ENCODE measurements around the gene CACUL1. TPM values are rescaled to one million over a fixed set of nuclear protein-coding genes. Genes with fewer than 3 reads are reported as not detected.

Gene CACUL1
- total RNA-seq, 1 experiment from 2014 or later = 67.5 TPM

- Histone ChIP-seq H3K4me1 (ENCODE audit: control insufficient read depth in 1 of 2, insufficient read depth in 2 of 2, low read length in 2 of 2) (no peaks in the 10 kb centered on the region), H3K27ac (ENCODE audit: low read depth, low read length) (no peak overlapping the region), H3K4me3 (replicated peaks in 1 of 2; ENCODE audit: low read depth in 1 of 2, low read length in 2 of 2) (no peak overlapping the region), H4K20me1 (ENCODE audit: insufficient read depth) (no peaks in the 10 kb centered on the region), H3K79me2 (ENCODE audit: insufficient read depth, low read length) (no peaks in the 10 kb centered on the region), H3K9ac (ENCODE audit: low read length) (no peak overlapping the region), H3K9me3 (ENCODE audit: control insufficient read depth in 1 of 2, insufficient read depth in 1 of 2, low read depth in 1 of 2, low read length in 2 of 2) (peaks cover 3 to 8% of the 10 kb centered on the region in 2 experiments; a peak in 1 of 4 replicates), H3K36me3 (ENCODE audit: control insufficient read depth in 1 of 2, insufficient read depth in 2 of 2, low read length in 2 of 2) (no peaks in the 10 kb centered on the region), H3K4me2 (ENCODE audit: low read length) (no peak overlapping the region), H3K27me3 (ENCODE audit: insufficient read depth, low read length) (no peaks in the 10 kb centered on the region), H3K9me2 (ENCODE audit: insufficient read depth) (no peaks in the 10 kb centered on the region), H2AFZ (ENCODE audit: low read depth, low read length, poor library complexity, severe bottlenecking) (no peak overlapping the region)
- intact Hi-C loops (cut with micrococcal nuclease) = no loop called here
- no peak for DNase-seq (ENCODE audit: low read depth, low spot score)
- no TSS peak for BruUV-seq (replicated peaks)
- no peak for ATAC-seq
- RAD21 ChIA-PET (ENCODE audit: low non-redundant PET in 1 of 2, low total read pairs in 2 of 2, uncharacterized antibody in 2 of 2, unreplicated experiment in 2 of 2) = no interaction called here
- POLR2A ChIA-PET = no interaction called here
- TF ChIP-seq MAX (IDR thresholded peaks at IDR 0.05) (no peak), RAD21 (IDR thresholded peaks at IDR 0.05; ENCODE audit: low read depth) (no peak), ATF3 (IDR thresholded peaks at IDR 0.05) (no peak), CTCF (IDR thresholded peaks at IDR 0.05 in 2 of 3, conservative IDR thresholded peaks at IDR 0.05 in 1 of 3; ENCODE audit: borderline replicate concordance in 1 of 3, insufficient read depth in 1 of 3, low read depth in 2 of 3, low read length in 2 of 3) (no peak), SIN3A (IDR thresholded peaks at IDR 0.05; ENCODE audit: low read depth) (no peak), CEBPB (IDR thresholded peaks at IDR 0.05; ENCODE audit: low read depth) (no peak), SRF (IDR thresholded peaks at IDR 0.05; ENCODE audit: low read depth) (no peak), EZH2phosphoT487 (IDR thresholded peaks at IDR 0.05; ENCODE audit: borderline replicate concordance) (no peak), ZBTB33 (IDR thresholded peaks at IDR 0.05; ENCODE audit: extremely low read depth, insufficient replicate concordance, low read length) (no peak), EZH2 (IDR thresholded peaks at IDR 0.05) (no peak), TCF7L2 (IDR thresholded peaks at IDR 0.05; ENCODE audit: borderline replicate concordance, extremely low read depth, insufficient read depth, insufficient read length) (no peak), JUND (IDR thresholded peaks at IDR 0.05) (no peak), ZNF274 (IDR thresholded peaks at IDR 0.05; ENCODE audit: low read depth, low read length) (no peak), POLR2AphosphoS5 (IDR thresholded peaks at IDR 0.05; ENCODE audit: low read depth, low read length) (no peak), ELF1 (IDR thresholded peaks at IDR 0.05; ENCODE audit: borderline replicate concordance, low read depth) (no peak), FOSL1 (IDR thresholded peaks at IDR 0.05; ENCODE audit: low read depth) (no peak)
- CTCF ChIA-PET = no interaction called here
These were observed 24.0 kb upstream of the CACUL1 start for GRCh38 chr10:118778727-118779126.

Data from HCT116 (cell line).